HG03457 (cell line): Measurements from ENCODE around the gene PCK2.

ENCODE experiments used
- ATAC-seq: cut with Tn5 transposase; IDR thresholded peaks from one replicate; pipeline ENCODE4 v1.9.1; 2021; ENCODE audit warnings: moderate number of reproducible peaks; ENCODE audit not compliant: unreplicated experiment

Gene PCK2

DNA sequence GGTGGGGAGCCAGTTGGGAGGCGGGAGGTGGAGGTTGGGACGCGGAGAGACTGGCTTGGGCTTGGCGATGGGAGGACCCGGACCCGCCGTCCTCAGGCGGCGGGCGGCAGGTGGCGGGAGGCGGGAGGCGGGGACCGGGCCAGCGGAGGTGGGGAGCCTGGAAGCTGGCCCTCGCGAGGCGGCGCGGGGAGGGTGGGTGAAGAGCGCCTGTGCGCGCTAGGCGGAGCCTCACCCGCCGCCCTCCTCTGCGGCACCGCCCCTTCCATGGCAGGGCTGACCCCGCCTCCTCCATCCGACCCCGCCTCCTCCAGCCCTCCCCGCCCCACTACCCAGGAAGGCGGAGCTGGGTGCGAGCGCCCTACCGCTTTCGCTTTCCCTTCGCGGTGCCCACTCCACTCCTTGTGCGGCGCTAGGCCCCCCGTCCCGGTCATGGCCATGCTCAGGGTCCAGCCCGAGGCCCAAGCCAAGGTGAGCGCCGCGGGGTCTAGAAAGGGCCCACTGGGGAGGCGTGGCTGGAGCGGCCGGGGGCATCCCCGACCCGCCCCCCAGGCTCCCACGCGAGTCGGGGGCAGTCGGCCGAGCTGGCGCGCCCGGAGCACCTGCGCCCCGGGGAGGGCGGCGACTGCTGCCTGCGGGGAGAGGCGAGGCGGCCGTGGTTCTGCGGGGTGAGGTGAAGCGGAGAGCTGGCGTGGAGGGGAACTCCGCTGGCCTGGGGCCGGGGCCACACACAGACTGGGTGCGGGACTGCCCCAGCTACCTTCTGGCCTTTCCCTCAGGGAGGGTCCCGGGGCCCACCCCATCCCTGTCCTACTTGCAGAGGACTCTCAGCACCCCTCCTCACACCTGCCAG is 41.9 kb downstream of the PCK2 start, which contains the start of gene PSME1:
TSS of gene PSME1 (plus strand) at position 361 of the 850 bp plus-strand sequence. CDS start at position 430, 69 bp downstream.
- ATAC-seq = peak; percentile 66

DNA sequence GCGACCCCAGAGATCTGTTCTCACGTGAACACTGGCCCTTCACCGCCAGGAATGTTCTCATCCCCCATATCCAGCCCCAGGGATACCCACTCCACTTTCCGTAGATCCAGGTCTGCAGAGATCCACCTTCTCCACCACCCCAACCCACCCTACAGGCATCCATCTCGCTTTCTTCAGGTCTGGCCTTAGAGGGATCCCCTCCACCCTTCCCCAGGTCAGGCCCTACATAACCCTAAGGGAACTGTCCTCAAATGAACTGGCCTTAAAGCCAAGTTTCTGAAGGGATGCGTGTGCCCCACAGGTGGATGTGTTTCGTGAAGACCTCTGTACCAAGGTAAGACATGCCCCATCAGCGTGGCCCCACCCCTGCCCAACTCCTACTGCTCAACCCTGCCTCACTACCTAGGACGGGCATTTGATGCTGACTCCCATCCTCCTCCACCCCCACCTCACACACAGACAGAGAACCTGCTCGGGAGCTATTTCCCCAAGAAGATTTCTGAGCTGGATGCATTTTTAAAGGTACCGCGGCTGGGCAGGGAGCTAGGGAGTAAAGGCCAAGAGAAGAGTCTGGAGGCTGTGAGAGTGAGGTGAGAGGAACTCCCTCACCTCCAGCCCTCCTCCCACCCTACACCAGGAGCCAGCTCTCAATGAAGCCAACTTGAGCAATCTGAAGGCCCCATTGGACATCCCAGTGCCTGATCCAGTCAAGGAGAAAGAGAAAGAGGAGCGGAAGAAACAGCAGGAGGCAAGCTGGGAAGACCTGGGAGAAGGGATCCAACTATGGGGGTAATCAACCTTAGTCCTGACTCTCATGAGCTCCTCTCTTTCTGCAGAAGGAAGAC is 42.8 kb downstream of the PCK2 start:
- ATAC-seq = no peak

DNA sequence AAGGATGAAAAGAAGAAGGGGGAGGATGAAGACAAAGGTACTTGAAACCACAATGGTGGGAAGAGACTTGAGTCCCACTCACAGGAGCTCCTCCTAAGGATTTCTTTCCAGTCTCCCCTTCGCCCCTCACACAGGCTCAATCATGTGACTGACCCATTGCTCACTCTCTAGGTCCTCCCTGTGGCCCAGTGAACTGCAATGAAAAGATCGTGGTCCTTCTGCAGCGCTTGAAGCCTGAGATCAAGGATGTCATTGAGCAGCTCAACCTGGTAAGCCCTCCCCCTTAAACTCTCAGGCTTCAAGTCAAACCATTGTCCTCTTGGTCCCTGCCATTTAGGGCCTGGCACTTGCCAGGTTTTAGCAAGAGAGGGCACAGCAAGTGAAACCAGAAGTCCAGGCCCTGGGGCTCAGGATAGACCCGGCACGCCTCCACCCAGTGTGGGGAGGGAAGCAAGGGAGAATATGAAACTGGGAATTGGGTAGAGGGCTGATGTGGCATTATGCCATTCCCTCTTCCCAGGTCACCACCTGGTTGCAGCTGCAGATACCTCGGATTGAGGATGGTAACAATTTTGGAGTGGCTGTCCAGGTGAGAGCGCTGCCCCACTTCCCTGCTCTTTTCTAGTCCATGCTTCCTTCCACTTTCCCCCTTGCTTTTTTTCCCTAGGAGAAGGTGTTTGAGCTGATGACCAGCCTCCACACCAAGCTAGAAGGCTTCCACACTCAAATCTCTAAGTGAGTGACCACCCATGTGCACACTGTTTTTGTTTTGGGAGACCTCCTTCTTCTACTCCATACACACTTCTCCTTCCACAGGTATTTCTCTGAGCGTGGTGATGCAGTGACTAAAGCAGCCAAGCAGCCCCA is 43.7 kb downstream of the PCK2 start:
- ATAC-seq = no peak

DNA sequence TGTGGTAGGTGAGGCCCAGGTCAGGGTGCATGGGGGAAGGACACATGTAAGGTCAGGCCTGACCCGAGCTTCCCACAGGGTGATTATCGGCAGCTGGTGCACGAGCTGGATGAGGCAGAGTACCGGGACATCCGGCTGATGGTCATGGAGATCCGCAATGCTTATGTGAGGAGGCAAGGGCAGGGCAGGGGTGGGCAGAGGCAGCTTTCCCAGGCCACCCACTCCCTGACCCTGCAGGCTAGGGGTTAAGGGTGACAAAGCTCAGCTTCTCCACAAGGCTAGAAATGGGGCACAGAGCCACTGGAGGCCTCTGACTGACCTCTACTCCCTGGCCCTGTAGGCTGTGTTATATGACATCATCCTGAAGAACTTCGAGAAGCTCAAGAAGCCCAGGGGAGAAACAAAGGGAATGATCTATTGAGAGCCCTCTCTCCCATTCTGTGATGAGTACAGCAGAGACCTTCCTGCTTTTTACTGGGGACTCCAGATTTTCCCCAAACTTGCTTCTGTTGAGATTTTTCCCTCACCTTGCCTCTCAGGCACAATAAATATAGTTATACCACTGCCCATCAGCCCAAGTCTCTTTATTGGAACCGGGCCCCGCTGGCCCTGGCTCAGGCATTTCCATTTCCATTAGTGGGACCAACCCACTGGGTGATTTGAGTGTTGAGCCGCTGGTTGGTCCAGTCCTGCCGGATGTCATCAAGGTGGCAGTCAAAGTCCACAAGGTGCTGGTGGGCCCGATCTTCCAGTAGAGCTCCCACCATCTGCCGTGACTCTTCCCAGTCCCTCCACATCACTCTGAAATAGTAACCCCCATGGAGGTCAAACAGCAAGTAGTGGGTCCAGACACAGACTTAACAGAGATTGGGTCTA is 44.5 kb downstream of the PCK2 start:
- no peak for ATAC-seq

DNA sequence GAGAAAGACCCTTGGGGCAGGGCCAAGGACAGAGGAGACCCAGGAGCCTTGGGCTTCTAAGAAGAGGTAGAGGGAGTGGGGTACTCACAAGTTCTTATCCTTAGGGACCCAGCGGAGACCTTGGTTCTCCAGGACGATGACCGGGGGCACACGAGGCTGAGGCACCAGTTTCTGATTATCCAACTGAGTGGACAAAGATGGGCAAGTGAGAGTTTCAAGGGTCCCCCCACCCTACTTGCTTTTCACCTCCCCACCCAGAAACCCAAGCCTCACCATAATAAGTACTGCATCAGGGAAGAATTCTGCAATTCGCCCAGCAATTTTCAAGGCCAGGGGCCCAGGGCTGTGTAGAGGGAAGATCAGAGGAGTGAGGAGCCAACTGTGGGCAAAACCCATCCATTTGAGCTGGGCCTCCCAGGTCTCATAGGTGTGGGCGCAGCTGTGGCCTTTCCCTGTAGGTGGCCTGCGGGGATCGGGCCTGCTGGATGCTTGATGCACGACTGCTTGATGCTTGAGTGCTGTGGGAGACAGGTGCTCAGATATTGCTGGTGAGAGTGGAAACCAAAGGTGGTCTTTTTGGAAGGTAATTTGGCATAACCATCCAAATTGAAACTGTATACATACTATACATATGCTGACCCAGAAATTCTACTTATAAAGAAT is 45.3 kb downstream of the PCK2 start:
- ATAC-seq = no peak

DNA sequence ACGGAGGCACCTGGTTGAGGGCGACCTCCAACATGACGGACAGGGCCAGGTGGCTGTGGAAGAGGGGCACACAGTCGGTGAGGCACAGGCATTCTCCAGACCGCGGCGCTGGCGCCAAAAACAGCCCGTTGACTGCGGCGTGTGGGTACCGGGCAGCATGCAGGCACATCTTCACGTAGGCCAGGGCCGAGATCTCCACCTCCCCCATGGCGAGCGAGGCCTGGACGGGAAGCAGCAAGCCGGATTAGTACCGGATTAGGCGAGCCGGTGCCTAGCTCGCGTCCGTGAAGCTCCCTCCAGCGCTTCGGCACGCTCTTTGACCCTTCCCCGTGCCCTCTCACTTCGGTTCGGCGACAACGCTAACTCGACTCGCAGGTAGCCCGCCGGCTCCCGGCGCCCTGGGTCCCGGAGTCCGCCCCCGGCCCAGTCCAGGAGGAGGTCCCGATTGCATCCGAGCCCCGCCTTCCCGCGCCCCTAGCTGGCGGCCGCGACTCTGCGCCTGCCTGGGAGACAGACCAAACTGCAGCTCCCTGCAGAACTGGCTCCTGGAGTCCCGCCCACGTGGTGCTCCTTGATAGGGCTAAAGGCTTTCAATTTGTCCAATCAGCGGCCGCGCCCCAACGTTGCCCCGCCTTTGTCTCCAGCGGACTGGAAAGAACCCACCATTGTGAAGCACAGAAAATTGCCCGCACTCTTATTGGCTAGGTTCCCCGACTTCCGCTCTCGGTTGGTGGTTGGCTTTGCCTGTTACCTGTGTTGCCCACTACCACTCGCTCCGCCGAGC is 47.2 kb downstream of the PCK2 start, which contains the start of gene EMC9:
TSS of gene EMC9 (minus strand) at position 495 of the 784 bp plus-strand sequence. CDS start at position 208, 287 bp downstream.
- peak; percentile 60 for ATAC-seq

DNA sequence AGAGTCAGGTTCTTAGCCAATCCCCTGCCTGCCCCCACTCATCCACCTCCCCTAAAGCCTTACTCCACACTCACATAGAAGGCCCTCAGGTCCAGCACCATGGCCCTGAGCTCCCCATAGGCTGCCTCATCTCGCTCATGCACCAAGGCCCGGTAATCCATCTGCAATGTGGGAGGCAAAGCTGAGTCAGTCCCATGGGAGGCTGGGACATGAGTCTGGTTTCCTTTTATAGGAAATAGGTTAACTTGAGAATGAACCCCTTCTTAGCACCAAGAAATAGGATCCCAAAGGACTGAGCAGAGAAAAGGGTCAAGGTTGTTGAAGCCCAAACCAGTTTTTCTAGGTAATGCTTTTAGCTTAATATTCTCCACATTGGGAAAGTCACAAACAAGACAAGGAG is 49.4 kb downstream of the PCK2 start:
- no peak for ATAC-seq

DNA sequence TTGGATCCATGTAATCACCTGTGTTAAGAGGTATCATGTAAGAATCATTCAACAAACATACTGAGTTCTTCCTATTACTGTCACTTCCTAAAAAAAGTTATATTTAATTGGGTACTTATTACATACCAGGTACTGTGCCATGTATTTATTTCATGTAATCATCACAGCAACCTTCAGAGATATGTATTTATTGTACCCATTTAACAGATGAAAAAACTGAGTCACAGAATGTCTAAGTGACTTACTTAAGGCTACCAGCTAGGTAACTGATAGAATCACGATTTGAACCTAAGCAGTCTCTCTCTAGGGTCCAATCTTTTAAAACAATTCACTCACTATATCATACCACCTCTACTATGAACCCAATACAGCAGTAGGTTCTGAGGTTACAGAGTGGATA is 50.3 kb downstream of the PCK2 start:
- ATAC-seq = no peak

DNA sequence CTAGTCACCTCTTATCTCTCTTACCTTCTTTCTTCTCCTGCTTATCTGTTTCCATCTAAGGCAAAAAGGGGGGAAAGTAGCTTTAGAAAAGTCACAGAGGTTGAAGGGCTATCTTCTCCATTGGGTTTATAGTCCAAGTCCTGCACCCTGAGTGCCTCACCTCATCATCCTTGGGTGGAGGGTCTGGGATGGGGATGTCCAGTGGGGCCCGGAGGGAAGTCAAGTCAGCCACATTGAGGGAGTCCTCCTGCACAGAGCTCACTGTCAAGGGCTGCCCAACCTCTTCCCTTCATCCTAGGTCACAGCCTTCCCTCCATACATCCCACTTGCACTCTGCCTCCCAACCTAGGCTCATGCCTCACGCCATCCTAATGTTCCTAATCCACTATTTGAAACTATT is 51.1 kb downstream of the PCK2 start:
- ATAC-seq = no peak

DNA sequence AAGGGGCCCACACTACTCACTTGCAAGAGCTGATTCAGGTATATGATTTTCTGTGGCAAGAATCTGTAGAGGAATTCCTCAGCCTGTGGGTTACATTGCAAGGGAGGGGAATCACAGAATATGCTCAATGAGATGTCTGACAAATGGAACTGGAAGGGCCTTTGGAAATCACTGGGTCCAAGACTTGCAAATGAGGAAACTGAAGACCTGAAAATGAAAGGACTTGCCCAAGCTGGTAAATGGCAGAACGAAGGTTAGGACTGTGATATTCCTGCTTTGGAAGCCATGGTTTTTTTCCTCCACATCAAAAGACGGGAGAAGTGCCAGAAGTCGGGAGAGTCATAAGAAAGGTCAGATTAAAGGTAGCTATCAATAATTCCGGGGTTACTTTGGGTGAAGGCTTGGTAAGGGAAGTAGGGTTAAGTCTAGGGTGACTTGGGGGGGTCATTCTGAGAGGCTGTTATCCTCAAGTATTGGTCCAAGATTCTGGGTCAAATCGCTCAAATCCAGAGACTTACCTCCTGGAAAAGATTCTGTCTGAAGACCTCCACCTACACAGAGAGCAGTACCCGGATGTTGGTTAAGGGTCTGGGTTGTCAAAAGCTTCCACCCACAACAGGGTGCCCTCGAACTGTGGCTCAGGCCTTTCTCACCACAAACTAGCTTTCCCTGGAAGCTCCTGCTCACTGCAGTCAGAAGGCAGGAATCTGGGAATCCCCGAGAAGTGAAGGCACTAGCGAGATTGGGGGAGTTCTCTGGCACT is 51.8 kb downstream of the PCK2 start:
- no peak for ATAC-seq

DNA sequence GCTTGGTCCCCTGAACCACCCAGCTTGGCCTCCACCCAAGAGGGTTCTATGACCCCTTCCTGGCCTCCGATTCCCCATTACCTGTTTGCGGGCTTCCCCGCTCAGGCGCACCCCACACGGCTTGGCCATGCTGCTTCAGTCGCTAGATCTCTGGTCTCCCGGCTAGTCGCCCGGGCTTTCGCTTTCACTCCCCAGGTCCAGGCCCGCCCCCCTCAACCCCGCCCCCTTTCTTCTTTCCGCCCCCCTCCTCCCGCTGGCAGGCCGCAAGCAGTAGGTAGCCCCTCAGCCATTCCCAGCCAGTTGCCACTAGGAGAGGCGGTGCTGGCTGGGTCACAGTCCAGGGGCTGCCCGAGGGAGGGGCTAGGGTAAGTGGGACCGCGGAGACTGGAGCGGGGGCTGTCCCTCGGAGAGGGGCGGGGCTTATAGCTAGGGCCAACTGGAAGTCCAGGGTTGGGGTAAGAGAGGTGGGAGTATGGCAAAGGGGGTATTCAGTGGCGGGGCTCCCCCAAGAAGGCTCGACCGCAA is 52.4 kb downstream of the PCK2 start, which contains the start of gene PSME2:
TSS of gene PSME2 (minus strand) at position 158 of the 525 bp plus-strand sequence. CDS start at position 129, 29 bp downstream.
- peak; percentile 53 for ATAC-seq

DNA sequence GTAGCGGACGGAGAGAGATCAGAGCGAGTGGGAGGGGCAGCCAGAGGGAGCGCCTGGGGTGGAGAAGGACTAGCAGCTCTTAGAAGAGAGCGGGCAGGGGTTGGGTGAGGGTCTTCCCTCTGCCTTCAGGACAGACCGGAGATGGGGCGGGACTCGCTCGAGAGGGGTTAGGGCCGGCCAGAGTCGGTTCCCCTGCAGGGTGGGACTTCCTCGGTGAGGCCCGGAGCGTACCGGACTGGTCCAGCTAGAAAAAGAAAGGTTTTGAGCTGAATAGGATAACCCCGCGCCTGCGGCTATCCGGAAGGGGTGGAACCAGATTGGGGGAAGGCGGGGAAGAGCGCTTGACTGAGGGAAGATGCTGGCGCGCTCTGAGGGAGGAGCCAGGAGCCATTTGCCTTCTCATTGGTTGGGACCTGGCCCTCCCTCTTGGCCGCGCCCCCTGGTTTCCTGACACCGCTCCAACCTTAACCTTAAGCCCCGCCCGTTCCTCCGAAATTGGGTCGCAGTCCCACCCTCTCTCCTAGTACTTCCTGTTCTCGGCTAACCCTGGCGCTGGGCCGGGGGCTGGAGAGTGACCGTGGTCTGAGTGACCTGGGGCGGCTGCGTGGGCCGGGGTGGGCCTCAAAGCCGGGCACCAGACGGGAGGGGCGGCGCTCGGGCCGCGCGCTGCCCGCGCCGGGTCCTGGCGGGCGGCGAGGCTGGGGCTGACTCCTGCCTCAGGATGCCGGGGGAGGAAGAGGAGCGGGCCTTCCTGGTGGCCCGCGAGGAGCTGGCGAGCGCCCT is 53.1 kb downstream of the PCK2 start, which contains the start of gene RNF31:
TSS of gene RNF31 (plus strand) at position 521 of the 783 bp plus-strand sequence. CDS start at position 722, 201 bp downstream.
- ATAC-seq = peak; percentile 68

DNA sequence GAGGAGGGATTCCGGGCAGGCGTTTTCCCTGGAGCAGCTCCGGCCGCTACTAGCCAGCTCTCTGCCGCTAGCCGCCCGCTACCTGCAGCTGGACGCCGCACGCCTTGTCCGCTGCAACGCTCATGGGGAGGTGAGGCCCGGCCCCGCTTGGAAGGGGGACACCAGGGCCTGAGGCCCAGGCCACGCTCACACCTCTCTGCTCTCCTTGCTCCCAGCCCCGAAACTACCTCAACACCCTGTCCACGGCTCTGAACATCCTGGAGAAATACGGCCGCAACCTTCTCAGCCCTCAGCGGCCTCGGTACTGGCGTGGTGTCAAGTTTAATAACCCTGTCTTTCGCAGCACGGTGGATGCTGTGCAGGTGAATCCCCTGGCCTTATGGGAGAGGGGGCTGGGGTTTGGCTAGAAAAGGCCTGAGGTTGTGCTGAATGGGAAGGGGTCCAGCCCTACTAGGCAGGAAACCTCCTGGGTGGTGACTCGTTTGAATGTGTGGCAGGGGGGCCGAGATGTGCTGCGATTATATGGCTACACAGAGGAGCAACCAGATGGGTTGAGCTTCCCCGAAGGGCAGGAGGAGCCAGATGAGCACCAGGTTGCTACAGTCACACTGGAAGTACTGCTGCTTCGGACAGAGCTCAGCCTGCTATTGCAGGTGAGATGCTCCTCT is 53.8 kb downstream of the PCK2 start:
- ATAC-seq = no peak

DNA sequence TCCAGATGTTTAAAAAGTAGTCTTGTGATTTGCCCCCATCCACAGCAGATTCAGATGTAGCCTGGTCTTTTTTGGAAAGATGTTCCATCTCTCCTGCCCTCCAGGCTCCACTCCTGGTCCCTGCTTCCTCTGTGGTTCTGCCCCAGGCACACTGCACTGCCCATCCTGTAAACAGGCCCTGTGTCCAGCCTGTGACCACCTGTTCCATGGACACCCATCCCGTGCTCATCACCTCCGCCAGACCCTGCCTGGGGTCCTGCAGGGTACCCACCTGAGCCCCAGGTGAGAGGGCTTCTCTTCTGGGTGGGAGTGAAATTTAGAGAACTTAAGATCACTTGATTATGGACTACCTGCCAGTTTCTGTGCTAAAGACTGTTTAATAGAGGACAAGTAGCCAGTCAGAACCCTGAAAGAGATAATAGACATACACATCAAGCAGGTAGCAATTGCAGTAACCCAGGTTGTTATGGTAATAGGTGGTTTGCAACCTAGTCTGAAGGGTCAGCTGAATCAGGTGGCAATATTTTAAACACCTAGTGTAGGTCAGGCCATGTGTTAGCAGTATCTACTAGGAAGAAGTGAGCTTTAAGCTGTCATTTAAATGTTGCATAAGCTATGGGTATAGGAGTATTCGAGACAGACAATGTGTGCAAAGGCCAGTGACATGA is 55.3 kb downstream of the PCK2 start:
- ATAC-seq = no peak

DNA sequence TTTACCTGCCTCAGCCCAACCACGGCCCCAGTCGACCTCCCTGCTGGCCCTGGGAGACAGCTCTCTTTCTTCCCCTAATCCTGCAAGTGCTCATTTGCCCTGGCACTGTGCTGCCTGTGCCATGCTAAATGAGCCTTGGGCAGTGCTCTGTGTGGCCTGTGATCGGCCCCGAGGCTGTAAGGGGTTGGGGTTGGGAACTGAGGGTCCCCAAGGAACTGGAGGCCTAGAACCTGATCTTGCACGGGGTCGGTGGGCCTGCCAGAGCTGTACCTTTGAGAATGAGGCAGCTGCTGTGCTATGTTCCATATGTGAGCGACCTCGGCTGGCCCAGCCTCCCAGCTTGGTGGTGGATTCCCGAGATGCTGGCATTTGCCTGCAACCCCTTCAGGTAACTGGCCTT is 56.0 kb downstream of the PCK2 start:
- no peak for ATAC-seq
